ENCODE data around the gene CDKAL1. TPM values are rescaled to one million over a fixed set of nuclear protein-coding genes. Genes with fewer than 3 reads are reported as not detected.

Gene CDKAL1
- total and polyA plus RNA-seq, 2 experiments from 2014 or later, result 14.4 to 19.5 TPM

- H3K9me2 ChIP-seq (replicated peaks; ENCODE audit: insufficient read depth), result no peaks in the 10 kb centered on the region
- no peaks in the 10 kb centered on the region for H3K4me1 ChIP-seq (ENCODE audit: insufficient read depth)
- no peaks in the 10 kb centered on the region for H3K79me2 ChIP-seq
- no peak overlapping the region for H3K4me3 ChIP-seq
- no peaks in the 10 kb centered on the region for H3K27me3 ChIP-seq
- DNase-seq (ENCODE audit: low spot score), result no peak
- 68% methylated on average over 3 of the region's 3 CpGs for WGBS (ENCODE audit: low lambda C conversion rate, missing lambda C conversion rate)
- no peaks in the 10 kb centered on the region for H3K36me3 ChIP-seq (replicated peaks; ENCODE audit: insufficient read depth, low read depth)
- H3K9me3 ChIP-seq (ENCODE audit: low read depth), result no peaks in the 10 kb centered on the region
- no peak overlapping the region for H2AFZ ChIP-seq
- TF ChIP-seq EZH2phosphoT487 (IDR thresholded peaks at IDR 0.05; ENCODE audit: low read depth, severe bottlenecking, unreplicated experiment) (no peak), CTCF (IDR thresholded peaks at IDR 0.05; ENCODE audit: poor library complexity) (no peak), EZH2 (IDR thresholded peaks at IDR 0.05; ENCODE audit: borderline replicate concordance) (no peak)
- H3K4me2 ChIP-seq, result no peak overlapping the region
- H3K27ac ChIP-seq, result no peak overlapping the region
- no peaks in the 10 kb centered on the region for H4K20me1 ChIP-seq (ENCODE audit: insufficient read depth, poor library complexity, severe bottlenecking)
These were observed 181.0 kb downstream of the CDKAL1 start for GRCh38 chr6:20715135-20715806.

DNA sequence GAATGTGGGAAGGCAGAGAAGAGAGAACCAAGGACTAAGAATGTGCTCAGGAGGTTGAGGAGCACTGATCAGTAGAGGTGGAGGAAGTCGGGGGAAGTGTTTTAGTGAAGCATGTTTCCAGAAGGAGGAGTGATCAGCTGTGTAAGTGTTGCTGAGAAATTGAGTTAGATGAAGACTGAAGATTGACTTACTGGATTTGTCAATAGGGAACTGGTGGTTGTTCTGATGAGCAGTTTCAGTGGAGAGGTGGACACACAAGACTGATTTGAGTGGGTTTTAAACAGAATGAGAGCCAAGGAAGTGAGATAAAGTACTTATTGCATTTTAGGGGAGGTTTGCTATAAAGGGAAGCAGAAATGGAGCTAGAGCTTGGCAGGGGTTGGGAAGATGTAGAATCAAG lies 182.6 kb downstream of the CDKAL1 start:
- Histone ChIP-seq H3K4me2 (no peak overlapping the region), H3K4me1 (ENCODE audit: insufficient read depth) (no peaks in the 10 kb centered on the region), H3K9me2 (replicated peaks; ENCODE audit: insufficient read depth) (no peaks in the 10 kb centered on the region), H2AFZ (no peak overlapping the region), H3K4me3 (no peak overlapping the region), H3K9me3 (ENCODE audit: low read depth) (no peaks in the 10 kb centered on the region), H4K20me1 (ENCODE audit: insufficient read depth, poor library complexity, severe bottlenecking) (no peaks in the 10 kb centered on the region), H3K36me3 (replicated peaks; ENCODE audit: insufficient read depth, low read depth) (no peaks in the 10 kb centered on the region), H3K79me2 (no peaks in the 10 kb centered on the region), H3K27me3 (no peaks in the 10 kb centered on the region), H3K27ac (no peak overlapping the region)
- DNase-seq (ENCODE audit: low spot score), result no peak
- TF ChIP-seq EZH2phosphoT487 (IDR thresholded peaks at IDR 0.05; ENCODE audit: low read depth, severe bottlenecking, unreplicated experiment), result no peak
- no peak for TF ChIP-seq EZH2 (IDR thresholded peaks at IDR 0.05; ENCODE audit: borderline replicate concordance)
- TF ChIP-seq CTCF (IDR thresholded peaks at IDR 0.05; ENCODE audit: poor library complexity), result no peak
- 100% methylated on average over 1 of the region's 1 CpG for WGBS (ENCODE audit: low lambda C conversion rate, missing lambda C conversion rate)

- no peak for DNase-seq (ENCODE audit: low spot score)
- Histone ChIP-seq H3K27ac (no peak overlapping the region), H3K4me1 (ENCODE audit: insufficient read depth) (no peaks in the 10 kb centered on the region)
These were observed 183.5 kb downstream of the CDKAL1 start for GRCh38 chr6:20717743-20718142.

More at GRCh38 chr6:20717743-20718142, 183.5 kb downstream of the CDKAL1 start:
- Histone ChIP-seq H3K79me2 (no peaks in the 10 kb centered on the region), H3K9me2 (replicated peaks; ENCODE audit: insufficient read depth) (no peaks in the 10 kb centered on the region), H3K27me3 (no peaks in the 10 kb centered on the region), H3K9me3 (ENCODE audit: low read depth) (no peaks in the 10 kb centered on the region), H3K4me3 (no peak overlapping the region), H3K4me2 (no peak overlapping the region), H3K36me3 (replicated peaks; ENCODE audit: insufficient read depth, low read depth) (no peaks in the 10 kb centered on the region), H4K20me1 (ENCODE audit: insufficient read depth, poor library complexity, severe bottlenecking) (no peaks in the 10 kb centered on the region), H2AFZ (no peak overlapping the region)
- TF ChIP-seq EZH2phosphoT487 (IDR thresholded peaks at IDR 0.05; ENCODE audit: low read depth, severe bottlenecking, unreplicated experiment), result no peak
- no peak for TF ChIP-seq EZH2 (IDR thresholded peaks at IDR 0.05; ENCODE audit: borderline replicate concordance)
- no peak for TF ChIP-seq CTCF (IDR thresholded peaks at IDR 0.05; ENCODE audit: poor library complexity)

Measured in hepatocyte (in vitro differentiated cells).